ENCODE measurements around the gene PGBD2.

PGBD2 gene

GRCh38 chr1:248862998-248863881, 42.8 kb upstream of the PGBD2 start:
- Histone ChIP-seq H3K36me3 (ENCODE audit: low read depth) (no peaks in the 10 kb centered on the region), H3K9me3 (ENCODE audit: severe bottlenecking) (no peaks in the 10 kb centered on the region), H3K4me1 (ENCODE audit: insufficient read depth, poor library complexity, severe bottlenecking) (no peaks in the 10 kb centered on the region), H3K4me3 (ENCODE audit: severe bottlenecking) (peak overlapping the region; percentile 42), H3K27ac (ENCODE audit: poor library complexity, severe bottlenecking) (no peak overlapping the region), H3K27me3 (ENCODE audit: insufficient read depth, poor library complexity, severe bottlenecking) (no peaks in the 10 kb centered on the region)
- TF ChIP-seq CTCF (IDR thresholded peaks at IDR 0.05; ENCODE audit: poor library complexity, severe bottlenecking), result no peak
- no peak for DNase-seq (ENCODE audit: low spot score)
- peak; percentile 66 for ATAC-seq (ENCODE audit: low read depth)

- ATAC-seq (ENCODE audit: low read depth), result no peak
- Histone ChIP-seq H3K4me3 (ENCODE audit: severe bottlenecking) (peak overlapping the region; percentile 68), H3K27ac (ENCODE audit: poor library complexity, severe bottlenecking) (peak overlapping the region; percentile 58)
Observed at GRCh38 chr1:248871837-248872401, 34.1 kb upstream of the PGBD2 start.

GRCh38 chr1:248872752-248873408, 33.2 kb upstream of the PGBD2 start:
- H3K27ac ChIP-seq (ENCODE audit: poor library complexity, severe bottlenecking), result peak overlapping the region; percentile 58
- H3K4me1 ChIP-seq (ENCODE audit: insufficient read depth, poor library complexity, severe bottlenecking), result no peaks in the 10 kb centered on the region
- H3K36me3 ChIP-seq (ENCODE audit: low read depth), result no peaks in the 10 kb centered on the region
- H3K27me3 ChIP-seq (ENCODE audit: insufficient read depth, poor library complexity, severe bottlenecking), result no peaks in the 10 kb centered on the region
- H3K4me3 ChIP-seq (ENCODE audit: severe bottlenecking), result peak overlapping the region; percentile 68
- peak; percentile 69 for DNase-seq (ENCODE audit: low spot score)
- no peaks in the 10 kb centered on the region for H3K9me3 ChIP-seq (ENCODE audit: severe bottlenecking)
- ATAC-seq (ENCODE audit: low read depth), result peak; percentile 83
- TF ChIP-seq CTCF (IDR thresholded peaks at IDR 0.05; ENCODE audit: poor library complexity, severe bottlenecking), result no peak

More at GRCh38 chr1:248871837-248872401, 34.1 kb upstream of the PGBD2 start:
- Histone ChIP-seq H3K4me1 (ENCODE audit: insufficient read depth, poor library complexity, severe bottlenecking) (no peaks in the 10 kb centered on the region), H3K27me3 (ENCODE audit: insufficient read depth, poor library complexity, severe bottlenecking) (no peaks in the 10 kb centered on the region), H3K9me3 (ENCODE audit: severe bottlenecking) (no peaks in the 10 kb centered on the region), H3K36me3 (ENCODE audit: low read depth) (no peaks in the 10 kb centered on the region)
- DNase-seq (ENCODE audit: low spot score), result no peak
- TF ChIP-seq CTCF (IDR thresholded peaks at IDR 0.05; ENCODE audit: poor library complexity, severe bottlenecking), result no peak

- ATAC-seq (ENCODE audit: low read depth), result peak; percentile 81
- H3K4me3 ChIP-seq (ENCODE audit: severe bottlenecking), result peak overlapping the region; percentile 68
- H3K9me3 ChIP-seq (ENCODE audit: severe bottlenecking), result no peaks in the 10 kb centered on the region
- H3K27me3 ChIP-seq (ENCODE audit: insufficient read depth, poor library complexity, severe bottlenecking), result no peaks in the 10 kb centered on the region
- TF ChIP-seq CTCF (IDR thresholded peaks at IDR 0.05; ENCODE audit: poor library complexity, severe bottlenecking), result no peak
- peak; percentile 85 for DNase-seq (ENCODE audit: low spot score)
- H3K27ac ChIP-seq (ENCODE audit: poor library complexity, severe bottlenecking), result peak overlapping the region; percentile 58
- no peaks in the 10 kb centered on the region for H3K4me1 ChIP-seq (ENCODE audit: insufficient read depth, poor library complexity, severe bottlenecking)
- no peaks in the 10 kb centered on the region for H3K36me3 ChIP-seq (ENCODE audit: low read depth)
Observed at GRCh38 chr1:248873409-248873992, 32.5 kb upstream of the PGBD2 start.
